Spleen (tissue), 7 donors: ENCODE results near the gene RAB10.

Experiments
- POLR2A ChIP-seq, 3 donors: fragments of 450-650 bp; IDR thresholded peaks; one replicate each; pipeline ENCODE4 v1.5.1; 2017; ENCODE audit warnings: antibody characterized with exemption in 3 of 3, mild to moderate bottlenecking in 1 of 3
- POLR2AphosphoS5 ChIP-seq, 3 donors: sonication (generic); formaldehyde crosslinking; IDR thresholded peaks; one replicate each; pipeline ENCODE4 v1.5.1; 2017; ENCODE audit warnings: antibody characterized with exemption in 3 of 3
- TF ChIP-seq, protein P1 (sequence below), 11 experiments: fragments of 200-600 bp in 7 of 11; fragments of 450-650 bp in 4 of 11; sonication (generic) in 4 of 11; IDR thresholded peaks in 8 of 11; conservative IDR thresholded peaks in 3 of 11; 1 replicate in 7 of 11; 2 replicates in 4 of 11; pipeline versions ENCODE4 v1.4.0 to v1.8.0; 2016 to 2021; ENCODE audit warnings: antibody characterized with exemption in 11 of 11, inconsistent platforms in 4 of 11, mild to moderate bottlenecking in 1 of 11
- donor health status: DM: no; HTN: no; CAD: no; lungs with moderate emphysema.
- donor health status: DM: no; HTN: no; CAD: no.
- donor health status: DM: no; HTN: no; CAD: no.

DNA sequence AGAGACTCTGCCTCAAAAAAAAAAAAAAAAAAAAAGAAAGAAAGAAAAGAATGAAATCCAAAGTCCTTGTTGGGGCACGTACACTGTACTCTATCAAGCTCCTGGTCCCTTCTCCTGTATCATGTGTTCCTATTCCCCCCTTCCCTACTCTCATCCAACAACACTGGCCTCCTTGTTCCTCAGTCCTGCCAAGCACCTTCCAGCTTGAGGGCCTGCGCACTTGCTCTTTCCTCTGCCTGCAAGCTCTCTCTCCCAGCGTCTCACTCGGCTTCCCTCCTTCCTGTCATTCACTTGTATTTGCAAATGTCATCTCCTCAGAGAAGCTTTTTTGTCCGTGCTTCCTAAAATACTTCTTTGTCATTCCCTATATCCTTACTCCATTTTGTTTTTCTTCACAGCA lies 40.8 kb upstream of the RAB10 start:
- TF ChIP-seq, protein P1, sequence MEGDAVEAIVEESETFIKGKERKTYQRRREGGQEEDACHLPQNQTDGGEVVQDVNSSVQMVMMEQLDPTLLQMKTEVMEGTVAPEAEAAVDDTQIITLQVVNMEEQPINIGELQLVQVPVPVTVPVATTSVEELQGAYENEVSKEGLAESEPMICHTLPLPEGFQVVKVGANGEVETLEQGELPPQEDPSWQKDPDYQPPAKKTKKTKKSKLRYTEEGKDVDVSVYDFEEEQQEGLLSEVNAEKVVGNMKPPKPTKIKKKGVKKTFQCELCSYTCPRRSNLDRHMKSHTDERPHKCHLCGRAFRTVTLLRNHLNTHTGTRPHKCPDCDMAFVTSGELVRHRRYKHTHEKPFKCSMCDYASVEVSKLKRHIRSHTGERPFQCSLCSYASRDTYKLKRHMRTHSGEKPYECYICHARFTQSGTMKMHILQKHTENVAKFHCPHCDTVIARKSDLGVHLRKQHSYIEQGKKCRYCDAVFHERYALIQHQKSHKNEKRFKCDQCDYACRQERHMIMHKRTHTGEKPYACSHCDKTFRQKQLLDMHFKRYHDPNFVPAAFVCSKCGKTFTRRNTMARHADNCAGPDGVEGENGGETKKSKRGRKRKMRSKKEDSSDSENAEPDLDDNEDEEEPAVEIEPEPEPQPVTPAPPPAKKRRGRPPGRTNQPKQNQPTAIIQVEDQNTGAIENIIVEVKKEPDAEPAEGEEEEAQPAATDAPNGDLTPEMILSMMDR (IDR thresholded peaks at IDR 0.05 in 8 of 11, conservative IDR thresholded peaks at IDR 0.05 in 3 of 11), result no peak
- no peak for TF ChIP-seq POLR2AphosphoS5 (IDR thresholded peaks at IDR 0.05)
- TF ChIP-seq POLR2A (IDR thresholded peaks at IDR 0.05), result no peak
